OCI-LY1 (cell line): ENCODE measurements around the gene MYO16.

Experiments
- H2AFZ ChIP-seq: fragments of 200-600 bp; sonication (generic), shearing (Covaris generic); 2 replicates; pipeline ENCODE4 v1.6.0; 2014; ENCODE audit warnings: antibody characterized with exemption, mild to moderate bottlenecking, low read length
- H3F3A ChIP-seq: fragments of 200-600 bp; sonication (generic), shearing (Covaris generic); 2 replicates; pipeline ENCODE4 v1.6.0; 2014; ENCODE audit warnings: mild to moderate bottlenecking, antibody characterized with exemption, low read length, moderate library complexity; ENCODE audit not compliant: insufficient read depth
- H3K27ac ChIP-seq: fragments of 200-600 bp; sonication (generic); 2 replicates; pipeline ENCODE4 v1.5.1; 2014; ENCODE audit warnings: low read length, mixed run types, mild to moderate bottlenecking, low read depth; ENCODE audit not compliant: poor library complexity, severe bottlenecking
- H3K27me3 ChIP-seq: fragments of 200-600 bp; sonication (generic); 2 replicates; pipeline ENCODE4 v1.6.0; 2014; ENCODE audit warnings: antibody characterized with exemption, mild to moderate bottlenecking, low read length, moderate library complexity; ENCODE audit not compliant: insufficient read depth
- H3K36me3 ChIP-seq: fragments of 200-600 bp; sonication (generic); 2 replicates; pipeline ENCODE4 v1.6.1; 2014; ENCODE audit warnings: mild to moderate bottlenecking, antibody characterized with exemption, low read length, moderate library complexity, mixed read lengths; ENCODE audit not compliant: insufficient read depth
- H3K4me1 ChIP-seq: fragments of 200-600 bp; sonication (generic); 2 replicates; pipeline ENCODE4 v1.5.1; 2014; ENCODE audit warnings: mild to moderate bottlenecking, low read length, moderate library complexity; ENCODE audit not compliant: insufficient read depth, severe bottlenecking
- H3K4me2 ChIP-seq: fragments of 200-600 bp; sonication (generic), shearing (Covaris generic); 2 replicates; pipeline ENCODE4 v1.6.1; 2014; ENCODE audit warnings: low read length
- H3K4me3 ChIP-seq: fragments of 200-600 bp; sonication (generic); 2 replicates; pipeline ENCODE4 v1.5.1; 2014; ENCODE audit warnings: low read length, low read depth, mild to moderate bottlenecking, mixed read lengths; ENCODE audit not compliant: poor library complexity, severe bottlenecking
- H3K79me2 ChIP-seq: fragments of 200-600 bp; shearing (Covaris generic); 2 replicates; pipeline ENCODE4 v1.6.1; 2016; ENCODE audit warnings: mixed run types, low read length, mixed read lengths; ENCODE audit not compliant: insufficient read depth
- H3K9ac ChIP-seq: fragments of 200-600 bp; sonication (generic), shearing (Covaris generic); 2 replicates; pipeline ENCODE4 v1.6.1; 2014; ENCODE audit warnings: mild to moderate bottlenecking, low read length, mixed read lengths
- H3K9me2 ChIP-seq: fragments of 200-600 bp; sonication (generic), shearing (Covaris generic); 2 replicates; pipeline ENCODE4 v1.6.1; 2014; ENCODE audit warnings: low read depth, mild to moderate bottlenecking, low read length, mixed read lengths
- H3K9me3 ChIP-seq: fragments of 200-600 bp; shearing (Covaris generic); 2 replicates; pipeline ENCODE4 v1.6.1; 2014; ENCODE audit warnings: low read length, mixed read lengths
- H4K20me1 ChIP-seq: fragments of 200-600 bp; sonication (generic), shearing (Covaris generic); 2 replicates; pipeline ENCODE4 v1.6.0; 2016; ENCODE audit warnings: mild to moderate bottlenecking, low read length; ENCODE audit not compliant: insufficient read depth
- EZH2 ChIP-seq: fragments of 200-600 bp; sonication (generic), shearing (Covaris generic); IDR thresholded peaks from 2 replicates; pipeline ENCODE4 v1.8.0; 2017; ENCODE audit warnings: borderline replicate concordance, mixed run types, mild to moderate bottlenecking, antibody characterized with exemption, low read length, moderate library complexity, mixed read lengths
- TF ChIP-seq, protein P1 (sequence below): fragments of 200-600 bp; sonication (generic), shearing (Covaris generic); IDR thresholded peaks from 2 replicates; pipeline ENCODE4 v1.5.1; 2017; ENCODE audit warnings: mild to moderate bottlenecking, antibody characterized with exemption, low read length, moderate library complexity, mixed read lengths

Gene MYO16

DNA sequence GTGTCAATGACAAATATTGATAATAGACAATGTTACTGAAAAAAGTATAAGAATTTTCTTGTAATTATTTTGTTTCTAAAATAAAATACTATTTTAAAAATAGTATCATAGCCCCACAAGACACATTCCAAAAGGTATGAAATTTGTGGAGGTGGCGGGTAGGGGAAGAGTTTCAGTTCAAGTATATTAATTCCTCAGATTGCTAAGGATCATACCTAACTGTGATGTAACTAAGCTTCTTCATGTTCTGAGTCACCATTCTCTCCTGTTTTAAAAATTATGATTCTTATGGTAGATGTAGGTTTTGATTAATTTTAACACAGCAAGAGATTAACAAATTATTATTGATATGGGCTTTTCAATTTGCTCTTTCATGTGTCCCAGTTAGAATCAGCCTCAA, 61.3 kb downstream of the MYO16 start:
- TF ChIP-seq EZH2: no peak
- TF ChIP-seq, protein P1, sequence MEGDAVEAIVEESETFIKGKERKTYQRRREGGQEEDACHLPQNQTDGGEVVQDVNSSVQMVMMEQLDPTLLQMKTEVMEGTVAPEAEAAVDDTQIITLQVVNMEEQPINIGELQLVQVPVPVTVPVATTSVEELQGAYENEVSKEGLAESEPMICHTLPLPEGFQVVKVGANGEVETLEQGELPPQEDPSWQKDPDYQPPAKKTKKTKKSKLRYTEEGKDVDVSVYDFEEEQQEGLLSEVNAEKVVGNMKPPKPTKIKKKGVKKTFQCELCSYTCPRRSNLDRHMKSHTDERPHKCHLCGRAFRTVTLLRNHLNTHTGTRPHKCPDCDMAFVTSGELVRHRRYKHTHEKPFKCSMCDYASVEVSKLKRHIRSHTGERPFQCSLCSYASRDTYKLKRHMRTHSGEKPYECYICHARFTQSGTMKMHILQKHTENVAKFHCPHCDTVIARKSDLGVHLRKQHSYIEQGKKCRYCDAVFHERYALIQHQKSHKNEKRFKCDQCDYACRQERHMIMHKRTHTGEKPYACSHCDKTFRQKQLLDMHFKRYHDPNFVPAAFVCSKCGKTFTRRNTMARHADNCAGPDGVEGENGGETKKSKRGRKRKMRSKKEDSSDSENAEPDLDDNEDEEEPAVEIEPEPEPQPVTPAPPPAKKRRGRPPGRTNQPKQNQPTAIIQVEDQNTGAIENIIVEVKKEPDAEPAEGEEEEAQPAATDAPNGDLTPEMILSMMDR: no peak
- no peaks in the 10 kb centered on the region for H3K9me3 ChIP-seq
- H2AFZ ChIP-seq: no peak overlapping the region

DNA sequence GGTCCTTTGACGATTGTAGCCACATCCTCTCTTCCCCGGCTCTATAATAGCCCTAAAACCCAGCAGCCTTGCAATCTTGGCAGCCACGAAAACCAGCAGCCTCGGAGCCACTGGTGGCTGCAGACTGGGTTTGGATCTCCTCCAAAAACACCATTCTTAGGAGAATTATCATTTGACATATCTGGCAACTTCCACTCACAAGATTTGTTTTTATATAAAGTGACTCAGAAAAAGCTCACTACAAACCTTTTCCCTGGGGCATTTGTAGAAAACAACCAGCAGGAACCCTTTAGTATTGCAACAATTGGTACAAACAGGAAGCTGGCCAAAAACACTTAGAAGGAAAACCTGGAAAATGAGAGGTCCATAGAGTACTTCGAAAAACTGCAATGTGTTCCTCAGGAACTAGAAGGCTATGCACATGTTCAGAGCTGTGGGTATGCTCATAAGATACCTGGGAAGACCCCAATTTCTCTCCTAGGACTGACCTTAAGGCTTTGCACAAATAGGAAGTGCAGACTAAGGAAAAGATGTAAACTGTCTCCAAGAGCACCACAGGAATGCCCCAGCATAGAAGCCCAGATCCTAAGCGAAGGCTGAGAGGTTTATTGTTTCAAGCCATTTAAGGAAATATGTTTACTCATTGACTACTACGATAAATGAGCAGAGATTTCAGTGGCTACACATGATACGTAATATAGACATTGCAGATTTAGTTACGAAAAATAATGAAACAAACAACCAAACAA, 71.2 kb downstream of the MYO16 start:
- H3K27ac ChIP-seq: no peak overlapping the region
- no peak for TF ChIP-seq EZH2
- TF ChIP-seq, protein P1: no peak

More for the DNA sequence above, 61.3 kb downstream of the MYO16 start:
- Histone ChIP-seq H3K4me2 (no peak overlapping the region), H3K4me3 (no peak overlapping the region), H3K27ac (no peak overlapping the region), H3F3A (no peaks in the 10 kb centered on the region), H3K9me2 (no peaks in the 10 kb centered on the region), H3K79me2 (no peaks in the 10 kb centered on the region), H4K20me1 (no peaks in the 10 kb centered on the region), H3K27me3 (no peaks in the 10 kb centered on the region), H3K4me1 (no peaks in the 10 kb centered on the region), H3K9ac (no peak overlapping the region), H3K36me3 (no peaks in the 10 kb centered on the region)

DNA sequence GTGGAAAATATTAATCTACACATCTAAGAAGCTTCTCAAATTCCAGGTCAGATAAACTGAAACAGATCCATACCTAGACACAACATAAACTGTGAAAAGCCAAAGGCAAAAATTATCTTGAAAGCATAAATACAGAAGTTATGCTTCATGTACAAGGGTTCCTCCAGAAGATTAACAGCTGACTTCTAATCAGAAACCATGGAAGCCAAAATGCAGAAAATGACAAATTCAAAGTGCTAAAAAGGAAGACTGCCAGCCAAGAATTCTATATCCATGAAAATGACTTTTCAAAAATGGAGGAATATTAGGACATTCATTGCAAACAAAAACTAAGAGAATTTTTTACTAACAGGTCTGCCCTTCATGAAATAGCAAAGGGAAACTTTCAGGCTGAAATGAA, 72.8 kb downstream of the MYO16 start:
- Histone ChIP-seq H3K27me3 (no peaks in the 10 kb centered on the region), H3K4me2 (no peak overlapping the region), H2AFZ (no peak overlapping the region), H3K9me2 (no peaks in the 10 kb centered on the region), H4K20me1 (no peaks in the 10 kb centered on the region), H3K9ac (no peak overlapping the region), H3K27ac (no peak overlapping the region), H3K36me3 (no peaks in the 10 kb centered on the region), H3K4me1 (no peaks in the 10 kb centered on the region), H3F3A (no peaks in the 10 kb centered on the region), H3K4me3 (no peak overlapping the region), H3K9me3 (0 out of 2 replicates have a peak, but pooled peaks cover 2% of the 10 kb centered on the region), H3K79me2 (no peaks in the 10 kb centered on the region)
- TF ChIP-seq, protein P1: no peak
- no peak for TF ChIP-seq EZH2

More for the DNA sequence above, 71.2 kb downstream of the MYO16 start:
- no peaks in the 10 kb centered on the region for H4K20me1 ChIP-seq
- no peaks in the 10 kb centered on the region for H3K79me2 ChIP-seq
- no peaks in the 10 kb centered on the region for H3K4me1 ChIP-seq
- no peak overlapping the region for H3K4me3 ChIP-seq
- H3F3A ChIP-seq: no peaks in the 10 kb centered on the region
- H3K4me2 ChIP-seq: no peak overlapping the region
- no peak overlapping the region for H3K9ac ChIP-seq
- no peaks in the 10 kb centered on the region for H3K9me2 ChIP-seq
- H3K36me3 ChIP-seq: no peaks in the 10 kb centered on the region
- H3K27me3 ChIP-seq: no peaks in the 10 kb centered on the region
- no peak overlapping the region for H2AFZ ChIP-seq
- 0 out of 2 replicates have a peak, but pooled peaks cover 2% of the 10 kb centered on the region for H3K9me3 ChIP-seq
